Measurements from ENCODE around the gene RERG. TPM values are rescaled to one million over a fixed set of nuclear protein-coding genes. Genes with fewer than 3 reads are reported as not detected.
"Not testable (repeated sequence)": the region's sequence is repeated elsewhere in the genome, so short reads cannot be mapped to it uniquely, and the experiment has no call there.

The RERG gene, protein sequence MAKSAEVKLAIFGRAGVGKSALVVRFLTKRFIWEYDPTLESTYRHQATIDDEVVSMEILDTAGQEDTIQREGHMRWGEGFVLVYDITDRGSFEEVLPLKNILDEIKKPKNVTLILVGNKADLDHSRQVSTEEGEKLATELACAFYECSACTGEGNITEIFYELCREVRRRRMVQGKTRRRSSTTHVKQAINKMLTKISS
- 4.7 TPM for polyA plus RNA-seq (ENCODE audit: insufficient read length)

DNA sequence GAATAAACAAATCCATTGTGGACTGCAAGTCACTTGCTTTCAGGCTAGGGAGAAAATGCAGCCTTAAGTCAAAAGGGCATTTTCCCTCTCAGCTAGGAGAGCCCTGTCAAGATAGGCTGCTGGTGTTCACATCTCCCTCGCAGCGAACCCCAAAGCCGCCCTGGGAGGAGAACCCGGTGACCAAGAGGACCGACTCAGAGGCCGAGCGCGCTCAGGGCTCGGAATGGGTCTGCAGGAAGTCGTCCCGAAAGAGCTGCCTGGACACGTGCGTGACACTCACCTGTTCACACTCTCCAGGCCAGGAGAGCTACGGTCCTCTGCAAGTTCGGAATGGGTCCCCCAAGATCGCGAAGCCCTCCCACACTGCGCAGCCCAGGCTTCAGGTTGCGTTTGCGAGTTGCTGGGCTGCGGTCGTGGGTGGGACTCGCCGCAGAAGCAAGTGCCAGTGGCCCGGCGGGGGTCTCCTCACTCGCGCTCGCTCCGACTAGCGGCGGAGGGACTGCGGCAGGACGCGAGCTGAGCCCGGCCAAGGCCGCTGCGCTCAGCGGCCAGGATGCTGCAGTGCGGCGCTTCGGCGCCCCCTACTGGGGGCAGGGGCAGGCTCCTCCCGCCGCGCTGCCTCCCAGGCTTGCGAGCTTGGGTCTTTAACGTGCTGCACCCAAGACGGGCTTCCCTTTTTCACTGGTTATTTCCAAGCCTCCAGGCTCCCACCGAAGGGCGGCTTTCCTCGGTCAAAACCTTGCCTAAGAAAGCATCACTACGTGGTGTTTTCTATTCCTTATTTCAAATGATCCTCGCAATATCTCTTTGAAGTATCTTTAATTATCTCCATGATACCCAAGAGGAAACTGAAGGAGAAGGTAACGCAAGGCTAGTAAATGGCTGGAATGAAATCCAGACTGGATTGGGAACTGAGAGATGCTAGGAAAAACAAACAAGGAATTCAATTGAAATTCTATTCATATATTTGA lies at the start of gene RERG:
Gene RERG, minus strand, starts transcription at position 503 of the 971 bp plus-strand sequence. CDS start 3,928 bp downstream, outside the sequence.
- peak; percentile 71 for DNase-seq (ENCODE audit: low read depth)

DNA sequence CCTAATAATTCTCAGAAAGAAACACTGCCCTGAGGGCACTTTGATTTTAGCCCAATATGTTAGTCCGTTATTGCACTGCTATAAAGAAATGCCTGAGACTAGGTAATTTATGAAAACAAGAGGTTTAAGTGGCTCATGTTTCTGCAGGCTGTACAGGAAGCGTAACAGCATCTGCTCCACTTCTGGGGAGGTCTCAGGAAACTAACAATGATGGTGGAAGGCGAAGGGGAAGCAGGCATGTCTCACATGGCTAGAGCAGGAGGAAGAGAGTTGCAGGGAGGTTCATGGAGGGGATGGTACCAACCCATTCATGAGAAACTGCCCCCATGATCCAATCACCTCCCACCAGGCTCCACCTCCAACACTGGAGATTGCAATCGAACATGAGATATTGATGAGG lies 49.4 kb upstream of the RERG start:
- no peak for DNase-seq (ENCODE audit: low read depth)

- DNase-seq (ENCODE audit: low read depth): no peak
Observed at GRCh38 chr12:15268927-15269552, 47.8 kb upstream of the RERG start.

GRCh38 chr12:15268309-15268708 lies 47.1 kb upstream of the RERG start:
- no peak for DNase-seq (ENCODE audit: low read depth)

- no peak for DNase-seq (ENCODE audit: low read depth)
Observed at GRCh38 chr12:15265875-15266274, 44.7 kb upstream of the RERG start.

GRCh38 chr12:15256761-15257160 lies 35.5 kb upstream of the RERG start:
- DNase-seq (ENCODE audit: low read depth): no peak

GRCh38 chr12:15253990-15254389 lies 32.8 kb upstream of the RERG start:
- DNase-seq (ENCODE audit: low read depth): no peak

DNA sequence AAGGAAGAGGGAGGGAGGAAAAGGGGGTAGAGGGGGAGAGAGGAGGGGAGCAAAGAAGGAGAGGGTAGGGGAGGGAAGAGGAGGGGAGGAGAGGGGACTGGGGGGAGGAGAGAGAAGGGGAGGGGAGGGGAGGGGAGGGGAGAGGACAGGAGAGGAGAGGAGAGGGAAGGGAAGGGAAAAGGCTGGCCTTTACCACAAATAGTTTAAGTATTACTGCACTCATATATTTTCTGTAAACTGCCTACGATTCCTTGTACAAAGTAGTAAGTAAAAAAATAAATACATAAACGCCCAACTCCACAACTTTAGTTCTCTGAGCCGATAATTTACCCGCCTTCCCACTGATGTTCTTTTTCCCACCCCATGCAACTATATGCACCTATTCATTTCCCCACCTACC lies 23.7 kb upstream of the RERG start:
- DNase-seq (ENCODE audit: low read depth): no peak

DNA sequence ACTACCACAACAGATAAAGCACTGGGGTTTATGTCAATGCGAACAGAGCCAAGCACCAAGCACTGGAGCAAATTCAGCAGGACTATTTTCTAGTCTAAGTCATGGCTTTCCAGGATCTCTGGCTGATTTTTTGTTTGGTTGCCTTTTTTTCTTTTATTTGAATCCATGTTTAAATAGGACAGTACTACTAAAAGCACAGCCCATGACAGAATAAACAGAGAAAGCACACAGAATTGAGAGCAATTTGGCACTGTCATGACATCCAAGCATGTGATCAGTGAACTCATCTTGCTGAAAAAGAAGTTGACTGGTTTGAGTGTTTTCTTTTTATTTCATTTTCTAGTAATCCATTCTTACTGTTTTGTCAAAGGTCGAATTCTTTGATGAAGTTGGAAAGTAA lies 23.1 kb upstream of the RERG start:
- DNase-seq (ENCODE audit: low read depth): no peak

DNA sequence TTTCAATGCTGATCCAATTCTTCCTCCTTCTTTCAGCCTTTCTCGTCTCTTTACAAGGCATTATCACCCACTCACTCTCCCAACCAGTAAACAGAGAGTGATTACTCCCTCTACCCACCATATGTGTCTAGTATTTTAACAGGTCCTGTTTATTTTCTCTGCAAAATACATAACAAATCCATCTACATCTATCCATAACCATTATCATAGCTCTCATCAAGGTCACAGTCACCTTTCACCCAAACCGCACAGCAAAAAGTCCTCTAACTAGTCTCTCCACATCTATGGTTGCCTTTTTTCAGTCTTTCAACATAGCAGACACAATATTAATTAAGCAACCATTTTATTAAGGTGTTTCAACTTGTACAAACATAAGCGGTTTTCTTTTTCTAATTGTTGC lies 21.9 kb upstream of the RERG start:
- no peak for DNase-seq (ENCODE audit: low read depth)

DNA sequence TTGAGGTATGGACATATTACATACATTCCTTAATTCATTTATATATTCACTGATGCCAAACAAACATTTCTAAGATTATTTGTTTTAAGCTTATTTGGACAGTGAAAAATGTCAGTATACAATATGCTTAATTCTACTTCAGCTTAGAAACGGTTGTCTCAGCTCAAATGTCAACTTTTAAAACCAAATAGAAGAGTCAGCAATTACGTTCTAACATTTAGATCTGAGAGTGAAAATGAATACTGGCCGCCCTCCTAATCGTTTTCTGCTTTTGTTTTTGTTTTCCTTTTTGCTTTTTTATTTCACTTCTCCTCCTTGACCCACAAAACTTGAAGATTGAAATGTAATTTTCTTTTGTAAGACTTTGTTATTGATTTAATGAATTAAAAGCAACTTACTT lies 19.7 kb upstream of the RERG start:
- no peak for DNase-seq (ENCODE audit: low read depth)

DNA sequence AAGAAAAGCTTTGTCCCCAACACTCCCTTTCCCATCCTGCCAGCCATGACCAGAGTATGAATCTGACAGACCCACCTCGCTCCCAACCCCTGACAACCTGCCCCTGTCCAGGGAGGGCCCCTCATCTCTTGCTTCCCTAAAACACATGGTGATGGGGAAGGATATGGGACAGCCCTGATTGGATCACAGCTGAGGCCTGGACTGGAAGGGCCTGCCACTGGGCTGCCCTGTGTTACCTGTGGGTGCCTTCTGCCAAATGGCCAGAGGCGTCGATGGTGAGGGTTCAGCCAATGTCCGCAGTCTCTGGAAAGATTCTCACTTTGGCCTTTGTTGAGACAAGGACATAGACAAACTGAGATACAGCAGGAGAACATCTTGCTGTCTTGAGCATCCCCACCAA lies 13.3 kb upstream of the RERG start:
- DNase-seq (ENCODE audit: low read depth): no peak

DNA sequence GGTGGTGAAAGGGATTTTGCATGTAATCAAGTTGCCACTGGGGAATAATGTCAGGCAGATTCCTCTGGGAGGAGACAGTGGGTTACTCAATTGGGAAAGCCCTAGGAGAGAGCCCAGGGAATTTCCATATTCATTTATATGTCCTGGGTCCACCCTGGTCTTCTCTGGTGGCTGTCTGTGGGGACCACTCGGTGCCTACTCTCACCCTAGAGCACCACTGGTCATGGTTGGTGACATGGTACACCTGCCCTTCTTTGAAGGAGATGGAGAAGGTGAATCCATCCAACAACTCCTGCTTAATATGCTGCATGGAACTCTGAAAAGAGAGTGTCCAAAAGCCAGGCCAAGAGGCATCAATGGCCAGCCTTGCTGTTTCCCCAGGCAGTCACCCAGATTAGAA lies 12.8 kb upstream of the RERG start:
- no peak for DNase-seq (ENCODE audit: low read depth)

GRCh38 chr12:15232959-15233358 lies 11.7 kb upstream of the RERG start:
- DNase-seq (ENCODE audit: low read depth): no peak

DNA sequence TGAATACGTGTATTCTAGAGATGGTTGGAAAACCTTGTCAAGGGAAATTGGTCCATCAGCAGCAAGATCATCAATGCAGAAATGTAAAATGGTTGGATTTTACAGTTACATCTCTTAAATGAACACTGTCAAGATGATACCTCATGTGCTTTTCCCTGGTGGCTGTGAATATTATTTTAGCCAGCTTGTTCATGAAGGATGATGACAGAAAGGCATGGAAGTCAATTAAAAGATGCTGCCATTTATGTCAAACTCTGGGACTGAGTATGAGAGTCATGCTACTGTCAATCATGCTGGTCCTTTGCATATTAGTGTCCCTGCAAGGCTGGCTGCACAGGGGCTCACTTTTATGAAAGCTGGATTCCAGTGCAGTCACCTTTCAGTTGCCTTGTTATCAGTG lies 10.3 kb upstream of the RERG start:
- DNase-seq (ENCODE audit: low read depth): no peak

- DNase-seq (ENCODE audit: low read depth): no peak
Observed at GRCh38 chr12:15230751-15231150, 9.5 kb upstream of the RERG start.

DNA sequence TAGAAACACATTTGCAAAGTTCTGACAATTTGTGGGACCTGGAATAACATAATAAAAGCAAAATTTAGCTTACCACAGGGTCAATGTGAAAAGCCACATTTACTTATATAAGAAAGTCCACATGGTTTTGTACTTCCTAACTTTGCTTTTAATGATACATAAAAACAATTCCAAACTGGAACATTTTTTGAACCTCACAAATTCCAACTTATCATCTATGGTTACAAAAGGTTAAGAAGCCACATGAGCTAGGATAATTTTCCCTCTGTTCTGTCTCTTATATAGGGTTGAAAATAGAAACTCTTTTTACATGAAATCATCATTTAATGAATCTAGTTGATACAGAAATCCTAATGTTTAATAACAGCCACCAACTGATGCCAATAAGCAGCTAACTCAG lies 8.9 kb upstream of the RERG start:
- no peak for DNase-seq (ENCODE audit: low read depth)

DNA sequence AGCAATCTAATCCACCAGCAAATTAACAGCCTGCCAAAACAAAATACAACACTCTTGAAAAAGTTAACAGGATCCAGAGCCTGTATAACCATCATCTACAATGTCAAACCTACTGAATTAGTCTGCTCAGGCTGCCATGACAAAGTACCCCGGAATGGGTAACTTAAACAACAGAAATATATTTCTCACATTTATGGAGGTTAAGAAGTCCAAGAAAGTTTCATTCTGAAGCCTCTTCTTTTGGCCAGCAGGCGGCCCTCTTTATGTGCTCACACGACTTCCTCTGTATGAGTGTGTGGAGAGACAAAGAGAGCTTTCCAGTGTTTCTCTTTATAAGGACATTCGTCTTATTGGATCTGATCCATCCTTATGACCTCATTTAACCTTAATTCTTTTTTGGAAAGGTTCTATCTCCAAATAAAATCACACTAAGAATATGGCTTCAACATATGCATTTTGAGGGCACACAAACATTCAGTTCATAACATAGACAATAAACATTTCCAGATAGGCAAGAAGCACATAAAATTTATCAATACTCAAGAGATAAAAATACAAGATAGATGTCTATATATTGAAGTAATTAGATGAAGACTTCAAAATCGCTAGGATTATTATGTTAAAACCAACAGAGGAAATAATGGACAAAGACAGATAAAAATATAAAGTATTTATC lies 5.9 kb upstream of the RERG start:
- DNase-seq (ENCODE audit: low read depth): no peak

DNA sequence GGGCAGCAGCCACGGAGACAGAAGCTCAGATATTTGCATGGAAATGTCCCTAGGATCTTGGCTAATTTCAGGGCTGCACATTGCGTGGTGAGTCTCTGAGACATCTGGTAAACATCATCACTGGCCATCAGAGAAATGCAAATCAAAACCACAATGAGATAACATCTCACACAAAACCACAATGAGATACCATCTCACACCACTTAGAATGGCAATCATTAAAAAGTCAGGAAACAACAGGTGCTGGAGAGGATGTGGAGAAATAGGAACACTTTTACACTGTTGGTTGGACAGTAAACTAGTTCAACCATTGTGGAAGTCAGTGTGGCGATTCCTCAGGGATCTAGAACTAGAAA lies 4.6 kb upstream of the RERG start:
- not testable (repeated sequence) for DNase-seq (ENCODE audit: low read depth)

GRCh38 chr12:15225136-15225862 lies 4.1 kb upstream of the RERG start:
- no peak for DNase-seq (ENCODE audit: low read depth)

- DNase-seq (ENCODE audit: low read depth): no peak
Observed at GRCh38 chr12:15222219-15222618, 1.0 kb upstream of the RERG start.

GRCh38 chr12:15220451-15220850 lies 766 bp downstream of the RERG start:
- no peak for DNase-seq (ENCODE audit: low read depth)

Measured in forelimb muscle (tissue), 1 donor.